GM18861 (cell line): ENCODE measurements around the gene CDH13.

ENCODE experiments used
- ATAC-seq: cut with Tn5 transposase; IDR thresholded peaks from one replicate; pipeline ENCODE4 v1.9.1; 2021; ENCODE audit not compliant: unreplicated experiment

The CDH13 gene

GRCh38 chr16:82735673-82736091, 108.9 kb downstream of the CDH13 start:
- no peak for ATAC-seq

DNA sequence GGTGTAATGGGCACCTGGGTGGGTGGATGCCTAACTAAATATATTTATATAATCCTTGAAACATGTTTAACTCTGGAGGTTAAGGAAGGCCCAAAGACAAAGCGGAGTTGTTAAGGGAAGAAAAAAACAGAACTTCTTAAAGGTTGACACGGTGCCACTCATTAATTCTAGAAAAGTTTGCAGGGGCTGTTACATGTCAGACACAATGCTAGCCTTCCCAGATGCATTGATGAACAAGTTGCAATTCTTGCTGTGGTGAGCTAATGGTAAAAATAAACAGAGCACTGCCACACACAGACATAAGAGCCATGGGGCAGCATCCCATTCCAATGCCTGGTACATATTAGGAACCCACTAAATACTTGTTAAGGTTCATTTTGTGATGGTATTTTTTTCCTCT, 109.5 kb downstream of the CDH13 start:
- no peak for ATAC-seq

- ATAC-seq: no peak
Observed at GRCh38 chr16:82738699-82739098, 111.9 kb downstream of the CDH13 start.

- ATAC-seq: no peak
Observed at GRCh38 chr16:82741073-82741615, 114.4 kb downstream of the CDH13 start.

DNA sequence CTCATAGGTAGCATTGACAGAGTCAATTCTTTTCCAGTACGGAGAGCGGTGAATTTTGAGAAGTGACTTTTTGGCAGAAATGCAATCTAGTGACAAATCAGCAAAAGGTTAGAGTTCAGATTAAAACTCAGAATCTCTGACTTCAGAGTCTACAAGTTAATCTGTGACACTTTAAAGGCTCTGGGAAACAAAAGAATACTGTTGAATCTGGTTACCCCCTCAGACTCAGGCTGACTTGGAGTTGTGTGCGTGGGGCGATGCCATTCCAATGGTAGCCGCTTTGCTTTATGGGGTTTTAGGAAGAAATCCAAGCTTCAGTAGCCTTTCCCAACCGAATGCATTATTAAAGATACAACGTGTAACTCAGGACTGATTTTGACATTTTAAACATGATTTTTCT, 118.2 kb downstream of the CDH13 start:
- ATAC-seq: no peak

- no peak for ATAC-seq
Observed at GRCh38 chr16:82748026-82748425, 121.3 kb downstream of the CDH13 start.

GRCh38 chr16:82750068-82750467, 123.3 kb downstream of the CDH13 start:
- ATAC-seq: no peak

GRCh38 chr16:82751020-82751419, 124.3 kb downstream of the CDH13 start:
- ATAC-seq: no peak

DNA sequence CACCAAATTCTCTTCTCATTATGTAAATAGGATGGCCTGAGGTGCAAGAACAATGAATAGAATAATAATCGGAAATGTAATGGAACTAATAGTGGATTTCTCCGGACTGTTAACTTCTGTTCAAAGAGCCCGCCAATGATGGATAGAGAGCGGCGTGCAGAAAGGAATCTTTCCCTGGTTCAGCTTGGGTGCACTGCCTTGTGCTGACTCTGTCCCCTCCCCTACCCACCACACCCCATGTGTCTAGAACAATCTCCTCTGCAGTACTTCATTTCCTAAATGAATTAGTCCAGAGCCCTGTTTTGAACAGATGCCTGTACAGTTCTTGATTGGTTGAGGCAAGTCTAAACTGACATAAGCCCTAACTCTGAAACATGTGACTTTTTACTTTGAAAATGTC, 125.4 kb downstream of the CDH13 start:
- no peak for ATAC-seq

DNA sequence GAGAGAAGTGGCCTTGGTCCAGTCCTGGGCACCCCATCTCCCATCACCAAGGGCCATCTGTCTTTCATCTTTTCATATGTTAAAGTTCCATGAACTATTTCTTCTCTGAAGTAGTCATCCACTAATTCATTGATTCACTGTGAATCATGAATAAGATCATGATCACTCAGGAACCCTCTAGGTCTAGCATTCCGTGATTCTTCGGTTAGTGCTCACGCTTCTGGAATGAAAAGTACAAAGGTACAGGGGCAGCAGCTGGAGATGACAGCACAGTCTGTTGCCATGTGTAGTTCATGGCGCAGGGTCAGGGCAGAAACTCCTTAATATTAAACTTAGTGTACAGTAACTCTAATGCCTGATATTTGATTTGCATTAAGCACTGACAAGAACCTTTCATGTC, 127.1 kb downstream of the CDH13 start:
- no peak for ATAC-seq

DNA sequence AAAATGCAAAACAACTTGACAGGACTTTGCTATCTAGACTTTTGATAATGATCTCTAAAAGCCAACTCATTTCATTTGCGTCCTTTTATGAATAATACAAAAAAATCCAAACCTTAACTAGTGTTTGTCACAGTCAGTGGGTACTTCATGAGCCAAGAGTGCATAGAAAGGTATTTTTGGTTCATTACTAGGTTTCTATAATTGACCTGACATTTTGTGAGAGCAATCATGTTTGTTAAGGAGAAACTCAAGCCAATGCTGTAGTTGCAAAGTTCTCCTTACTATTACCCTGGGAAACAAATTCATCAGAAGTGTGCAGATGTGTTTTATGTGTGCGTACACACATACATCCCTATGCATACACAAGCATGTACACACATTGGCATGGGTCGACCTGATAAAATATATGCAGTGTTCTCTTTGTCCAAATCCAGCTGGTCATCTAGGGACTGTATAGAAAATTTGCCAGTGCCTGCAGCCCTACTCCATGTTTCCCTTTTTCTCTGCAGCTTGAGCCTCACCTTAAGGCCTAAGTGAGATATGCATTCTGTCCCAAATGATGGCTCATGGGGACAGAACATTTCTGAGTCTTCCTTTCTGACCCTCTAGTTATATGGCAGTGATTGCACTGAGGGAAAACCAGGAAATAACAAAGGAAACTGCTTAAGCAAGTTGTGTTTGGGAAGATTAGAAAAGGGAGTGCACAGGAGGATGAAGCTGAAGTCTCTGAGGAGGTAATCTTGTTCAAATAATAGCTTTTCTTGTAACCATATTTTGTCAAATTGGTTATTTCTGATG, 128.1 kb downstream of the CDH13 start:
- ATAC-seq: no peak

DNA sequence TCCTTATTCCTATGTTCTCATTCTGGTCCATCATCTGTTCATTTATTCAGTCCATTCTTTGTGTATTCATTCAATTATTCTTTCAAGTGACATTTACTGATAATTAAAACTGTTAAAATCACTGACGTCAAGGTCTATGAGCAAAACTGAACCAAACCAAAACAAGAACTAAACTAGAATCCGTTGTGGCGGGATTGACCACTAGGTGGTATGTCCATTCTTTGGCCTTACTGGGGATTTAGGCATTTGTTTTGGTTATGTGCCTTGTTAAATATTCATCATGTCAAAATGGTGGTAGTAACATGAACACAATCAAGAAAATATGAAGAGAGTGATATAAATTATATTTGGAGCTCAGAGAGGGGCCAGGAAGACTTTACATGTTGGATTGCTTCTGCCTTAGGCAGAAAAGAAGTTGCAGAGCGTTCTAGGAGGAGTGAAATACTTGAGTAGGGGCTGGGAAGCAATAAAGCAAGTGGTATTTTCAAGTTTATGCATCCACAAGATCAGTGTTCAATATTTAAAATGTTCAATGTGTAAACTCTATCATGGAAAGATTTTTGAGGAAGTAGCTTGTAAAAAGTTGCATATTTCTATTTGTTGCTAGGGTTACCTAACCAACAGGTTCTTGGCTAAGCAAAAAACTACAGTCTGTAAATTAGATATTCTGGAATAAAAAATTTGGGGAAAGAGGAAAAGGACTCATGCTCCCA, 129.0 kb downstream of the CDH13 start:
- no peak for ATAC-seq

GRCh38 chr16:82756283-82756599, 129.5 kb downstream of the CDH13 start:
- no peak for ATAC-seq

DNA sequence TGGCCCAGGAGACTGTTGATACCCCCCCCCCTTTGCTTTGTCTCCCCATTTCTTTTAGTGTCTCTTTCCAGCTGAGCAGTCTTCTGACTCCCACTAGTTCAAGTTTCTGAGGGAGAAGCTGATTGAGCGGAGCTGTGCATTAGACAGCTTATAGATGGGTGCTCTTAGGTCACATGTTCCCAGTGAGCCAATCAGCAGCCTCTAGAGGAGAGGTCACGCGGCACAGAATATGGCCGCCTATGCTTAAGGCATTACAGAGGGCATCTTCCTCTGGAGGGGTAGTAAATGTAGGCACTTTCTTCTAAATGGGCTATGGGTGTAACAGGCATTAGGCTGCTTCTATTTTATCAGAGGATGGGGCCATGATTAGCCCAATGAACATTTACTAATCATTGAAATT, 131.6 kb downstream of the CDH13 start:
- ATAC-seq: no peak

- no peak for ATAC-seq
Observed at GRCh38 chr16:82758904-82759303, 132.1 kb downstream of the CDH13 start.

GRCh38 chr16:82761236-82761635, 134.5 kb downstream of the CDH13 start:
- ATAC-seq: no peak

DNA sequence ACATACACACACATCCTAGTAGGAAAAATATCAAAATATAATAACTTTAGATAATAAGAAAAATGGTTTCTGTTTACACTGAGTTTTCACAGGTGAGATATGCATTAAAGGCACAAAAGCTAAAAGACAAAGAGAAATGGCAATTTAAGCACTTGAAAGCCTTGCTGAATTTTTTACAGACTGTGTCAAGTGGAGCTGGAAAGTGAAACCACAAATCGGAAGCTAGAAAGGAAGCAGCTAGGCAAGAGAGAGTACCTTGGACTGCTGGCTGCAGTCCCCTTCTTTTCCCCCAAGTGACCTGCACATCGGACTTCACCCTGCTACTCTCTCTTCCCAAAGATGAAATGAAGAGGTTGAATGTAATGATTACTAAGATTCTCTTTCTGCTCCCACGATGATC, 135.1 kb downstream of the CDH13 start:
- no peak for ATAC-seq

- ATAC-seq: no peak
Observed at GRCh38 chr16:82763371-82763770, 136.6 kb downstream of the CDH13 start.

DNA sequence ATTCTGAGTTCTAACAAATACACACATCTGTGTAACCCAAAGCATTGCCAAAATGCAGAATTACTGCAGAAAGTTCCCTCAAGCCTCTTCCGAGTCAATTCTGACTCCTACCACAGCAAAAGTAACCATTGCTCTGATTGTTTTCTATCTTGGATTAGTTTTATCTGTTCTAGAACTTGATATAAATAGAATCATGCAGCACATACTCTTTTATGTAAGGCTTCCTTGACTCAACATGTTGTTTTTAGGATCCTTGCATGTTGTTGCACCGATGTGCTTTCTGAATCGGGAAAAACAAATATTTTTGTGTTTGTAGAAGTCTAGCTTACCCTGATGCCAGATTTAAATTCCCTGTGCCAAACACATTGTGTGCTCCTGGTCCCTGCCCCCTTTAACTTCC, 140.4 kb downstream of the CDH13 start:
- no peak for ATAC-seq

- ATAC-seq: no peak
Observed at GRCh38 chr16:82767808-82768207, 141.0 kb downstream of the CDH13 start.

GRCh38 chr16:82769845-82770244, 143.1 kb downstream of the CDH13 start:
- no peak for ATAC-seq

DNA sequence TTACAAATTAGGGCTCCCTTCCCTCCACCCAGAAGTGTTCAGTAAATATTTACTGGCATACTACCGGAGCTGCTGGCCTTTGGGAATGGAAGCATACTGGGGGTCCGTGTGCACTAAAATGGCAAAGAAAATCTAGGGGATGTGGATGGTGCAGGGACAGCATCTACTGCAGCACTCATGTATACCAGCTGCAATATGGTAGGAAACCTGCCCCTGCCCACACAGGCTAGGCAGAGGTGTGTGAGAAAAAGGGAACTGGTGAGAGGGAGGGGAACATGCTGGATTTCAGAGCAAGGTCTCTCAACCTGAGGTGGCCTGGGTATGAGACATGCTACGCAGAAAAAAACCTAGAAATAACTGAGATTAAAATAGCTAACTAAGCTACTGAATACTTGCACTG, 145.4 kb downstream of the CDH13 start:
- no peak for ATAC-seq
